ENCODE results near the gene ANKRD63. TPM values are rescaled to one million over a fixed set of nuclear protein-coding genes. Genes with fewer than 3 reads are reported as not detected.

Gene ANKRD63
- total and polyA plus RNA-seq, 2 of the 8 experiments (the other 6 are each of a cell fraction or from before 2014, with no cell fraction given): 0.18 to 0.26 TPM

- H2AFZ ChIP-seq (ENCODE audit: low read length): no peak overlapping the region
- H3K9ac ChIP-seq (replicated peaks in 1 of 4; ENCODE audit: extremely low read depth in 1 of 4, low read depth in 3 of 4, low read length in 3 of 4): no peak overlapping the region
- H2BK5ac ChIP-seq (ENCODE audit: low read depth, low read length): no peak overlapping the region
Observed at GRCh38 chr15:40317580-40317979, 34.7 kb upstream of the ANKRD63 start.

More at GRCh38 chr15:40317580-40317979, 34.7 kb upstream of the ANKRD63 start:
- no peak overlapping the region for H4K8ac ChIP-seq (ENCODE audit: extremely low read depth, insufficient read depth, low read length)
- no peak overlapping the region for H3K4ac ChIP-seq (replicated peaks; ENCODE audit: insufficient read length, low read depth, low read length)
- no peaks in the 10 kb centered on the region for H3K9me3 ChIP-seq (ENCODE audit: insufficient read depth in 2 of 2, low read depth in 1 of 2, low read length in 1 of 2)
- TF ChIP-seq CHD2 (IDR thresholded peaks at IDR 0.05; ENCODE audit: low read length): no peak
- no peak for TF ChIP-seq FOSL1 (IDR thresholded peaks at IDR 0.05; ENCODE audit: insufficient read depth, low read depth, low read length)
- H2AK5ac ChIP-seq (ENCODE audit: low read depth, low read length): no peak overlapping the region
- no peak overlapping the region for H3K4me3 ChIP-seq (ENCODE audit: extremely low read depth in 1 of 4, insufficient read depth in 2 of 4, low read depth in 3 of 4, low read length in 4 of 4)
- no peak overlapping the region for H3K27ac ChIP-seq (ENCODE audit: low read depth, low read length)
- H3K79me2 ChIP-seq (ENCODE audit: control insufficient read depth in 1 of 2, insufficient read depth in 2 of 2, low read length in 2 of 2): no peaks in the 10 kb centered on the region
- H3K27me3 ChIP-seq (replicated peaks in 1 of 4; ENCODE audit: control insufficient read depth in 3 of 4, extremely low read depth in 1 of 4, insufficient read depth in 3 of 4, low read length in 3 of 4): peaks cover 0 to 10% (median 6%) of the 10 kb centered on the region in 4 experiments; a peak in 4 of 7 replicates
- H4K5ac ChIP-seq (ENCODE audit: insufficient read length, low read depth, low read length): no peak overlapping the region
- ChIA-PET CTCF (ENCODE audit: partially characterized antibody) (interaction anchor here (0.7 to 23.9 kb wide), 10 partner anchors 11 to 280 kb away, joined by 3 to 584 read pairs (median 6); partner anchors contain the start of genes ANKRD63, CCDC9B, PAK6 and PLCB2), POLR2A (ENCODE audit: partially characterized antibody) (interaction anchor here (1.4 kb wide), 1 partner anchor 38 kb away, joined by 4 read pairs; no protein-coding TSS in a partner anchor)
- H3K79me1 ChIP-seq (ENCODE audit: low read depth, low read length): no peaks in the 10 kb centered on the region
- no peak overlapping the region for H2BK120ac ChIP-seq (replicated peaks; ENCODE audit: low read depth, low read length)
- DNase-seq (ENCODE audit: low read depth in 1 of 2, low spot score in 2 of 2) (no peak), FAIRE-seq (no peak)
- no peak overlapping the region for H2BK15ac ChIP-seq (ENCODE audit: low read length)
- H3K36me3 ChIP-seq (ENCODE audit: control insufficient read depth in 2 of 4, insufficient read depth in 4 of 4, low read length in 3 of 4): no peaks in the 10 kb centered on the region
- H3K23ac ChIP-seq (ENCODE audit: insufficient read length): no peak overlapping the region
- WGBS, 2 experiments (ENCODE audit: extremely low coverage in 1 of 2, insufficient coverage in 1 of 2, insufficient read length in 1 of 2, insufficient replicate concordance in 2 of 2, low coverage in 1 of 2, low lambda C conversion rate in 2 of 2, missing lambda C conversion rate in 1 of 2): 98% methylated on average over 4 of the region's 4 CpGs; no CpG with 5 or more reads in 1 of the 2 experiments
- H3K23me2 ChIP-seq (ENCODE audit: low read depth, low read length): peaks cover 2% of the 10 kb centered on the region; the same call in 1 of the 2 replicates
- H4K91ac ChIP-seq (replicated peaks; ENCODE audit: insufficient read length, low read length): no peak overlapping the region
- no peak overlapping the region for H3K14ac ChIP-seq (ENCODE audit: insufficient read length)
- peaks cover 0 to 1% of the 10 kb centered on the region in 2 experiments for H4K20me1 ChIP-seq (replicated peaks in 1 of 2; ENCODE audit: control insufficient read depth in 1 of 2, insufficient read depth in 2 of 2, low read length in 2 of 2)
- no peak overlapping the region for H3K56ac ChIP-seq (replicated peaks; ENCODE audit: insufficient read length, low read depth, low read length)
- H3K4me2 ChIP-seq (ENCODE audit: insufficient read depth in 1 of 2, low read depth in 2 of 2, low read length in 2 of 2): no peak overlapping the region
- H2BK20ac ChIP-seq (ENCODE audit: low read length): no peak overlapping the region
- no peak overlapping the region for H3K18ac ChIP-seq (ENCODE audit: extremely low read depth, low read length)
- H3K4me1 ChIP-seq (replicated peaks in 1 of 4; ENCODE audit: control insufficient read depth in 3 of 4, insufficient read depth in 4 of 4, low read length in 3 of 4): peaks cover 2 to 14% (median 8%) of the 10 kb centered on the region in 4 experiments
- H2BK12ac ChIP-seq (ENCODE audit: low read depth, low read length): no peak overlapping the region

Data from H1 (cell line).